H1 (cell line): ENCODE results near the gene HTR1B. TPM values are rescaled to one million over a fixed set of nuclear protein-coding genes. Genes with fewer than 3 reads are reported as not detected.
A peak's percentile ranks its signal among the peaks of the same experiment; 100 is the strongest.

Source experiments
- CTCF ChIA-PET: fragments of 300-600 bp; sonication (Branson Sonifier 250); formaldehyde crosslinking; loops from one replicate; lab custom pipeline; 2021; ENCODE audit not compliant: partially characterized antibody; lab: Charles Lee
- POLR2A ChIA-PET: fragments of 300-600 bp; sonication (Branson Sonifier 250); formaldehyde crosslinking; loops from one replicate; lab custom pipeline; 2021; ENCODE audit warnings: inconsistent platforms; ENCODE audit not compliant: partially characterized antibody; lab: Charles Lee
- DNase-seq, 2 experiments: peaks; one replicate each; pipeline versions ENCODE4 v3.0.0 to v3.0.0-alpha.2; 2010 to 2022; ENCODE audit warnings: low spot score in 2 of 2, low read depth in 1 of 2, mixed read lengths in 1 of 2
- FAIRE-seq: peaks from 2 replicates; lab custom pipeline; 2011; peaks lifted over from hg19 to GRCh38; lab: Jason Lieb, UNC
- H2AFZ ChIP-seq: 2 replicates; pipeline ENCODE4 v1.8.1; 2012; ENCODE audit warnings: low read length, inconsistent platforms
- H2AK5ac ChIP-seq: 2 replicates; pipeline ENCODE4 v1.6.1; 2013; ENCODE audit warnings: low read depth, low read length
- H2BK120ac ChIP-seq: replicated peaks from 2 replicates; pipeline ENCODE3; 2013; ENCODE audit warnings: low read depth, low read length, inconsistent platforms
- H2BK12ac ChIP-seq: 2 replicates; pipeline ENCODE4 v1.6.1; 2013; ENCODE audit warnings: low read depth, low read length
- H2BK15ac ChIP-seq: 2 replicates; pipeline ENCODE4 v1.6.1; 2013; ENCODE audit warnings: low read length
- H2BK20ac ChIP-seq: 2 replicates; pipeline ENCODE4 v1.6.1; 2013; ENCODE audit warnings: low read length
- H2BK5ac ChIP-seq: 2 replicates; pipeline ENCODE4 v1.6.1; 2013; ENCODE audit warnings: low read depth, low read length
- H3K14ac ChIP-seq: 2 replicates; pipeline ENCODE4 v1.6.1; 2013; ENCODE audit warnings: inconsistent platforms; ENCODE audit not compliant: insufficient read length
- H3K18ac ChIP-seq: 2 replicates; pipeline ENCODE4 v1.6.1; 2013; ENCODE audit warnings: low read length; ENCODE audit errors: extremely low read depth
- H3K23ac ChIP-seq: 2 replicates; pipeline ENCODE4 v1.6.1; 2013; ENCODE audit warnings: inconsistent platforms; ENCODE audit not compliant: insufficient read length
- H3K23me2 ChIP-seq: 2 replicates; pipeline ENCODE4 v1.6.1; 2013; ENCODE audit warnings: low read depth, low read length
- H3K27ac ChIP-seq: 2 replicates; pipeline ENCODE4 v1.6.1; 2011; ENCODE audit warnings: low read depth, low read length, inconsistent platforms
- H3K27me3 ChIP-seq, 4 experiments: replicated peaks in 1 of 4; 1 replicate in 1 of 4; 2 replicates in 3 of 4; pipeline versions ENCODE4 v1.6.1 to v1.8.1; 2011 to 2013; ENCODE audit warnings: low read length in 3 of 4, mild to moderate bottlenecking in 3 of 4, inconsistent platforms in 2 of 4, mixed read lengths in 2 of 4, moderate library complexity in 1 of 4; ENCODE audit not compliant: control insufficient read depth in 3 of 4, insufficient read depth in 3 of 4; ENCODE audit errors: extremely low read depth in 1 of 4
- H3K36me3 ChIP-seq, 4 experiments: 2 replicates each; pipeline versions ENCODE4 v1.6.1 to v1.8.1; 2011 to 2013; ENCODE audit warnings: mild to moderate bottlenecking in 4 of 4, low read length in 3 of 4, moderate library complexity in 2 of 4, control low read depth in 1 of 4, inconsistent platforms in 1 of 4; ENCODE audit not compliant: insufficient read depth in 4 of 4, control insufficient read depth in 2 of 4
- H3K4ac ChIP-seq: replicated peaks from 2 replicates; pipeline ENCODE3; 2013; ENCODE audit warnings: low read length, low read depth, mixed read lengths, inconsistent platforms; ENCODE audit not compliant: insufficient read length
- H3K4me1 ChIP-seq, 4 experiments: replicated peaks in 1 of 4; 1 replicate in 1 of 4; 2 replicates in 3 of 4; pipeline versions ENCODE4 v1.6.1 to v1.8.1; 2011 to 2013; ENCODE audit warnings: low read length in 3 of 4, inconsistent platforms in 2 of 4, mixed read lengths in 1 of 4; ENCODE audit not compliant: insufficient read depth in 4 of 4, control insufficient read depth in 3 of 4
- H3K4me2 ChIP-seq, 2 experiments: 2 replicates each; pipeline versions ENCODE4 v1.6.1 to v1.8.1; 2011 to 2013; ENCODE audit warnings: low read depth in 2 of 2, low read length in 2 of 2, control low read depth in 1 of 2, inconsistent platforms in 1 of 2, mild to moderate bottlenecking in 1 of 2; ENCODE audit not compliant: insufficient read depth in 1 of 2
- H3K4me3 ChIP-seq, 4 experiments: fragments of 200-600, 300-600 bp in 1 of 4; sonication (generic), shearing (Covaris generic), sonication (Bioruptor Twin) in 1 of 4; 2 replicates each; pipeline versions ENCODE4 v1.5.1 to v1.8.1; 2011 to 2016; ENCODE audit warnings: low read length in 4 of 4, low read depth in 3 of 4, control low read depth in 2 of 4, inconsistent platforms in 2 of 4, mild to moderate bottlenecking in 2 of 4, mixed read lengths in 1 of 4, moderate library complexity in 1 of 4; ENCODE audit not compliant: insufficient read depth in 2 of 4; ENCODE audit errors: extremely low read depth in 1 of 4
- H3K56ac ChIP-seq: replicated peaks from 2 replicates; pipeline ENCODE3; 2013; ENCODE audit warnings: low read depth, mild to moderate bottlenecking, mixed read lengths, low read length, inconsistent platforms; ENCODE audit not compliant: insufficient read length
- H3K79me1 ChIP-seq: 2 replicates; pipeline ENCODE4 v1.6.1; 2013; ENCODE audit warnings: low read depth, low read length, control low read depth
- H3K79me2 ChIP-seq, 2 experiments: 2 replicates each; pipeline versions ENCODE4 v1.6.1 to v1.8.1; 2012 to 2013; ENCODE audit warnings: low read length in 2 of 2, mild to moderate bottlenecking in 2 of 2, inconsistent platforms in 1 of 2; ENCODE audit not compliant: insufficient read depth in 2 of 2, control insufficient read depth in 1 of 2
- H3K9ac ChIP-seq, 4 experiments: replicated peaks in 1 of 4; 1 replicate in 1 of 4; 2 replicates in 3 of 4; pipeline versions ENCODE4 v1.6.1 to v1.8.1; 2011 to 2013; ENCODE audit warnings: low read depth in 3 of 4, low read length in 3 of 4, control low read depth in 2 of 4, mild to moderate bottlenecking in 2 of 4, moderate library complexity in 2 of 4, inconsistent platforms in 1 of 4; ENCODE audit errors: extremely low read depth in 1 of 4
- H3K9me3 ChIP-seq, 2 experiments: 2 replicates each; pipeline versions ENCODE4 v1.6.1 to v1.8.1; 2012 to 2013; ENCODE audit warnings: mild to moderate bottlenecking in 2 of 2, moderate library complexity in 2 of 2, control low read depth in 1 of 2, inconsistent platforms in 1 of 2, low read depth in 1 of 2, low read length in 1 of 2, mixed read lengths in 1 of 2; ENCODE audit not compliant: insufficient read depth in 2 of 2
- H4K20me1 ChIP-seq, 2 experiments: replicated peaks in 1 of 2; 2 replicates each; pipeline versions ENCODE3 to v1.8.1; 2011 to 2013; ENCODE audit warnings: inconsistent platforms in 2 of 2, low read length in 2 of 2, mild to moderate bottlenecking in 1 of 2; ENCODE audit not compliant: insufficient read depth in 2 of 2, control insufficient read depth in 1 of 2
- H4K5ac ChIP-seq: 2 replicates; pipeline ENCODE4 v1.6.1; 2013; ENCODE audit warnings: low read length, low read depth, mixed read lengths, inconsistent platforms; ENCODE audit not compliant: insufficient read length
- H4K8ac ChIP-seq: 2 replicates; pipeline ENCODE4 v1.8.0; 2013; ENCODE audit warnings: mild to moderate bottlenecking, moderate library complexity, low read length, inconsistent platforms; ENCODE audit not compliant: insufficient read depth; ENCODE audit errors: extremely low read depth
- H4K91ac ChIP-seq: replicated peaks from 2 replicates; pipeline ENCODE3; 2013; ENCODE audit warnings: low read length, mixed read lengths, inconsistent platforms; ENCODE audit not compliant: insufficient read length
- CTCF ChIP-seq, 3 experiments: IDR thresholded peaks; 1 replicate in 2 of 3; 2 replicates in 1 of 3; pipeline versions ENCODE4 v1.5.1 to v1.6.1; 2011; ENCODE audit warnings: low read length in 3 of 3, mild to moderate bottlenecking in 3 of 3, inconsistent platforms in 2 of 3, low read depth in 1 of 3, moderate library complexity in 1 of 3; ENCODE audit not compliant: insufficient read depth in 1 of 3; ENCODE audit errors: control extremely low read depth in 1 of 3
- MAFK ChIP-seq: IDR thresholded peaks from 2 replicates; pipeline ENCODE4 v1.6.1; 2012; ENCODE audit warnings: low read depth, mild to moderate bottlenecking, improper control_type of control experiment, low read length
- RAD21 ChIP-seq, 2 experiments: IDR thresholded peaks in 1 of 2; conservative IDR thresholded peaks in 1 of 2; 2 replicates each; pipeline ENCODE4 v1.6.1; 2011; ENCODE audit warnings: low read depth in 2 of 2, low read length in 2 of 2, improper control_type of control experiment in 1 of 2, inconsistent platforms in 1 of 2, mild to moderate bottlenecking in 1 of 2, moderate library complexity in 1 of 2
- YY1 ChIP-seq: IDR thresholded peaks from 2 replicates; pipeline ENCODE4 v1.6.1; 2011; ENCODE audit warnings: low read depth, mild to moderate bottlenecking, low read length
- WGBS, 2 experiments: shearing (Covaris generic) in 1 of 2; methylation state at CpG; one replicate each; pipeline versions ENCODE4 v1.1.6 to v1.1.7; 2013 to 2015; ENCODE audit warnings: low lambda C conversion rate in 2 of 2, mixed read lengths in 2 of 2, inconsistent platforms in 1 of 2, low coverage in 1 of 2, missing lambda C conversion rate in 1 of 2; ENCODE audit not compliant: insufficient replicate concordance in 2 of 2, insufficient coverage in 1 of 2, insufficient read length in 1 of 2; ENCODE audit errors: extremely low coverage in 1 of 2, missing lambda C conversion rate in 1 of 2; 5-methylcytosine and 5-hydroxymethylcytosine counted together
- polyA plus RNA-seq, 7 experiments: library from polyadenylated mRNA; depleted of rRNA in 3 of 7; stranded (reverse) in 5 of 7; unstranded in 2 of 7; fragments of >200 nt in 5 of 7; fragments of 200-250 nt in 2 of 7; gene quantifications; 1 replicate in 5 of 7; 2 replicates in 1 of 7; 4 replicates in 1 of 7; pipeline versions ENCODE4 v1.2.1 to v1.2.3, GENCODE V29; 2011 to 2013; ENCODE audit warnings: missing spikeins in 2 of 7, mixed read lengths in 2 of 7
- total RNA-seq: library from RNA; stranded (reverse); fragmentation: NEBNext Ultra II Directional; extraction: Animal tissue kit (Norgen Biotek cat#: 25700); gene quantifications from 2 replicates; pipeline ENCODE4 v1.2.1, GENCODE V29; 2021

Gene HTR1B
- total and polyA plus RNA-seq, 2 of the 8 experiments (the other 6 are each of a cell fraction or from before 2014, with no cell fraction given), result 1.1 to 1.4 TPM

DNA sequence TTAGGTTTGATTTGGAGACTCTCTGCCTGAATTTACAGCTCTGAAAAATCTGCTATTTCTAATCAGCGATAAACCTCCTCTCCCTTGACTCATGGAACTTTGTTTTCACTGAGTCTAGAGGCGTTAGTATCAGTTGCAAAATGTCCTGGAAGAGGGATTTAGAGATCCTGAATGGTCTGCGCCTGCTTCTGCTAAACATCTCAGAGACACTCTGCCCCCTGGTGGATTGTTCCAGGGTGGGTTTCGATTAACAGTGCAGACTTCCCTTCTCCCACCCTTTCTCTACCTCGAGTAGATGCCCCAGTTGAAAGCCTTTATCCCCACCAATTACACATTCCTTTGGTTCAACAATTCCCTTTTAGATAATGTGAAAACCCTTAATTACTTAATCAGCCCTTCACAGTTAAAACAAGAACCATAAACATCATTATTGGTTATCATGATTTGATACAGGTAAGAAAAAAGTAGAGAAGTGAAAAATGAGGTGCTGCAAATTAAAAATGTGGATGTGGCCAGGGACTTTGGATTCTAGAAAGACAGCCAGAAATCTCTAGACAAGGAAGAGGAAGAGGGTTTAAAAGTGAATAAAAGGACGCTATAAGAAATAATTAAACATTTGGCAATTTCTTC, 5.5 kb downstream of the HTR1B start:
- H2BK15ac ChIP-seq, result no peak overlapping the region
- H3K4me3 ChIP-seq, result no peak overlapping the region
- H3K79me1 ChIP-seq, result no peaks in the 10 kb centered on the region
- no peak overlapping the region for H2BK20ac ChIP-seq
- no peaks in the 10 kb centered on the region for H4K20me1 ChIP-seq
- no peak overlapping the region for H2AK5ac ChIP-seq
- no peak overlapping the region for H3K4me2 ChIP-seq
- no peak overlapping the region for H4K8ac ChIP-seq
- H3K56ac ChIP-seq, result no peak overlapping the region
- H3K23ac ChIP-seq, result no peak overlapping the region
- peak; percentile 61 to 83 (median 78) for TF ChIP-seq CTCF (IDR thresholded peaks at IDR 0.05; ENCODE audit: control extremely low read depth in 1 of 3, insufficient read depth in 1 of 3, low read depth in 1 of 3, low read length in 3 of 3)
- peak; percentile 39; the same call in 1 of the 2 replicates for TF ChIP-seq YY1
- no peak for TF ChIP-seq MAFK
- peak; percentile 88 to 89 for TF ChIP-seq RAD21 (IDR thresholded peaks at IDR 0.05 in 1 of 2, conservative IDR thresholded peaks at IDR 0.05 in 1 of 2; ENCODE audit: low read depth in 2 of 2, low read length in 2 of 2)
- TF ChIP-seq, all 59 proteins: peak for 3
- FAIRE-seq (peak; percentile 99), DNase-seq (peak in 1 of 2 experiments; percentile 84)
- Histone ChIP-seq H4K91ac (no peak overlapping the region), H3K4ac (no peak overlapping the region), H3K27me3 (peaks cover 0 to 12% (median 8%) of the 10 kb centered on the region in 4 experiments; a peak in 6 of 7 replicates), H3K27ac (no peak overlapping the region), H2BK12ac (no peak overlapping the region), H3K36me3 (no peaks in the 10 kb centered on the region), H2BK5ac (no peak overlapping the region), H3K4me1 (peaks cover 0 to 10% (median 10%) of the 10 kb centered on the region in 4 experiments), H3K9ac (no peak overlapping the region), H2BK120ac (no peak overlapping the region), H3K79me2 (no peaks in the 10 kb centered on the region), H3K14ac (no peak overlapping the region), H3K23me2 (peaks cover 6% of the 10 kb centered on the region), H3K9me3 (no peaks in the 10 kb centered on the region), H2AFZ (no peak overlapping the region), H3K18ac (no peak overlapping the region), H4K5ac (no peak overlapping the region)
- 26% methylated on average over 6 of the region's 6 CpGs; no CpG with 5 or more reads in 1 of the 2 experiments for WGBS, 2 experiments
- POLR2A ChIA-PET, result no interaction called here
- CTCF ChIA-PET, result interaction anchor here (0.6 to 3.4 kb wide), 12 partner anchors 8 to 545 kb away, joined by 3 to 17 read pairs (median 3); no protein-coding TSS in a partner anchor
